ENCODE results near the gene CDH12. TPM values are rescaled to one million over a fixed set of nuclear protein-coding genes. Genes with fewer than 3 reads are reported as not detected.
"Not testable (repeated sequence)": the region's sequence is repeated elsewhere in the genome, so short reads cannot be mapped to it uniquely, and the experiment has no call there.

Gene CDH12
- total RNA-seq, 1 experiment from 2014 or later, result 0.47 TPM

GRCh38 chr5:22156953-22157352, 696.2 kb downstream of the CDH12 start:
- not testable (repeated sequence) for DNase-seq (ENCODE audit: low spot score)

- DNase-seq (ENCODE audit: low spot score), result not testable (repeated sequence)
Measured at GRCh38 chr5:22154779-22155178, 698.4 kb downstream of the CDH12 start.

GRCh38 chr5:22151801-22152200, 701.3 kb downstream of the CDH12 start:
- not testable (repeated sequence) for DNase-seq (ENCODE audit: low spot score)

- not testable (repeated sequence) for DNase-seq (ENCODE audit: low spot score)
Measured at GRCh38 chr5:22140418-22140817, 712.7 kb downstream of the CDH12 start.

GRCh38 chr5:22139662-22140300, 713.4 kb downstream of the CDH12 start:
- not testable (repeated sequence) for DNase-seq (ENCODE audit: low spot score)

- no peak for DNase-seq (ENCODE audit: low spot score)
Measured at GRCh38 chr5:22111320-22111719, 741.8 kb downstream of the CDH12 start.

GRCh38 chr5:22109315-22109714, 743.8 kb downstream of the CDH12 start:
- no peak for DNase-seq (ENCODE audit: low spot score)

GRCh38 chr5:22108545-22108944, 744.6 kb downstream of the CDH12 start:
- DNase-seq (ENCODE audit: low spot score), result no peak

- DNase-seq (ENCODE audit: low spot score), result no peak
Measured at GRCh38 chr5:22102823-22103359, 750.3 kb downstream of the CDH12 start.

GRCh38 chr5:22088517-22088916, 764.6 kb downstream of the CDH12 start:
- DNase-seq (ENCODE audit: low spot score), result no peak

GRCh38 chr5:22079566-22079965, 773.6 kb downstream of the CDH12 start:
- DNase-seq (ENCODE audit: low spot score), result no peak

- no peak for DNase-seq (ENCODE audit: low spot score)
Measured at GRCh38 chr5:22079002-22079401, 774.1 kb downstream of the CDH12 start.

- no peak for DNase-seq (ENCODE audit: low spot score)
Measured at GRCh38 chr5:22076586-22076985, 776.6 kb downstream of the CDH12 start.

GRCh38 chr5:22070186-22070728, 782.9 kb downstream of the CDH12 start:
- DNase-seq (ENCODE audit: low spot score), result no peak

- no peak for DNase-seq (ENCODE audit: low spot score)
Measured at GRCh38 chr5:22063717-22064116, 789.4 kb downstream of the CDH12 start.

- DNase-seq (ENCODE audit: low spot score), result no peak
Measured at GRCh38 chr5:22058620-22059019, 794.5 kb downstream of the CDH12 start.

GRCh38 chr5:22057012-22057411, 796.1 kb downstream of the CDH12 start:
- DNase-seq (ENCODE audit: low spot score), result no peak

- DNase-seq (ENCODE audit: low spot score), result no peak
Measured at GRCh38 chr5:22056601-22057000, 796.5 kb downstream of the CDH12 start.

- no peak for DNase-seq (ENCODE audit: low spot score)
Measured at GRCh38 chr5:22053195-22053594, 799.9 kb downstream of the CDH12 start.

GRCh38 chr5:22051881-22052280, 801.3 kb downstream of the CDH12 start:
- no peak for DNase-seq (ENCODE audit: low spot score)

GRCh38 chr5:22050931-22051330, 802.2 kb downstream of the CDH12 start:
- no peak for DNase-seq (ENCODE audit: low spot score)

- no peak for DNase-seq (ENCODE audit: low spot score)
Measured at GRCh38 chr5:22044229-22044628, 808.9 kb downstream of the CDH12 start.

- DNase-seq (ENCODE audit: low spot score), result no peak
Measured at GRCh38 chr5:22036061-22036460, 817.1 kb downstream of the CDH12 start.

GRCh38 chr5:22033066-22033465, 820.1 kb downstream of the CDH12 start:
- no peak for DNase-seq (ENCODE audit: low spot score)
